ENCODE results near the gene PCED1B. TPM values are rescaled to one million over a fixed set of nuclear protein-coding genes. Genes with fewer than 3 reads are reported as not detected.

PCED1B gene
- total and polyA plus RNA-seq, 4 experiments from 2014 or later = 44.3 to 74.6 (median 47.8) TPM

DNA sequence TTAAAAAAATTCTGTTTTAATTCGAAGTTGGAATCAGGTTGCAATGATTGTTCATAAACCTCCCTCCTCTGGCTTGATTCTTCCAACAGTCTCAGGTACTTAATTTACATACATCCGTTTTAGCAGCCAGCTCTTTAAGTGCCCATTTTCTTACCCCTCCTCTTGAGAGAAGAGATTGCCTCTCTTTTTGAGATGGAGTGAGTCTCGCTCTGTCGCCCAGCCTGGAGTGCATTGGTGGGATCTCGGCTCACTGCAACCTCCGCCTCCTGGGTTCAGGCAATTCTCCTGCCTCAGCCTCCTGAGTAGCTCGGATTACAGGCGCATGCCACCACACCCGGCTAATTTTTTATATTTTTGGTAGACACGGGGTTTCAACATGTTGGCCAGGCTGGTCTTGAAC, 146.8 kb downstream of the PCED1B start:
- CTCF ChIA-PET (ENCODE audit: partially characterized antibody) = interaction anchor here (0.9 to 2.1 kb wide), 8 partner anchors 8 to 172 kb away, joined by 3 to 7 read pairs (median 4); partner anchors contain the start of genes AMIGO2 and PCED1B
- Histone ChIP-seq H3K9me3 (ENCODE audit: control insufficient read depth in 1 of 2, low read length in 2 of 2) (no peaks in the 10 kb centered on the region), H3K4me1 (ENCODE audit: insufficient read depth, low read length) (peaks cover 91% of the 10 kb centered on the region), H3K27ac (ENCODE audit: low read depth, low read length) (no peak overlapping the region), H3K36me3 (ENCODE audit: insufficient read depth, low read length) (peaks cover 28% of the 10 kb centered on the region), H3K27me3 (ENCODE audit: insufficient read depth, low read length) (no peaks in the 10 kb centered on the region), H3K4me3 (ENCODE audit: low read length in 2 of 2) (no peak overlapping the region)
- DNase-seq = no peak
- no peaks in the 10 kb centered on the region for H3K9me3 Mint-ChIP-seq
- no peaks in the 10 kb centered on the region for H3K27me3 Mint-ChIP-seq
- H3K27ac Mint-ChIP-seq = peak overlapping the region in 5 of 7 donors; percentile 15 to 78 (median 66)
- H3K4me1 Mint-ChIP-seq = peaks cover 49 to 82% (median 66%) of the 10 kb centered on the region in 4 donors
- intact Hi-C loops (cut with micrococcal nuclease) = no loop called here
- H3K4me3 Mint-ChIP-seq = peak overlapping the region in 1 of 8 donors; percentile 55
- POLR2A ChIA-PET (ENCODE audit: partially characterized antibody) = interaction anchor here (1.2 to 2.0 kb wide), 6 partner anchors 10 to 147 kb away, joined by 3 to 6 read pairs (median 6); partner anchors contain the start of genes AMIGO2 and PCED1B
- H3K36me3 Mint-ChIP-seq = peaks cover 56 to 78% of the 10 kb centered on the region in 2 donors

DNA sequence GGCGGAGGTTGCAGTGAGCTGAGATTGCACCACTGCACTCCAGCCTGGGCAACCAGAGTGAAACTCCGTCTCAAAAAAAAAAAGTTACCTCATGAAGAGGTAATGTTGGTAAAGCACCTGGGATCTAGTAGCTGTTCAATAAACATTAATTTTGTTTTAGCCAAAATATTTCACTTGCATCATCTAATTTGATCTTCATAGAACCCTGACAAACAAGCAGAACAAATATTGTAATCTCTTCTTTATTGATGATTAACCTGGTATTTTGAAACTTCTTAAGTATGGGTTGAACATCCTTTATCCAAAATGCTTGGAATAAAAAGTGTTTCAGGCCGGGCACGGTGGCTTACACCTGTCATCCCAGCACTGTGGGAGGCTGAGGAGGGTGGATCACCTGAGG, 149.4 kb downstream of the PCED1B start:
- H3K9me3 ChIP-seq (ENCODE audit: control insufficient read depth in 1 of 2, low read length in 2 of 2) = no peaks in the 10 kb centered on the region
- Mint-ChIP-seq H3K4me3 (peak overlapping the region in 1 of 8 donors; percentile 7), H3K36me3 (peaks cover 55 to 76% of the 10 kb centered on the region in 2 donors), H3K27ac (peak overlapping the region in 3 of 7 donors; percentile 25 to 59 (median 37)), H3K4me1 (peaks cover 42 to 79% (median 62%) of the 10 kb centered on the region in 4 donors), H3K27me3 (no peaks in the 10 kb centered on the region), H3K9me3 (peaks cover 0 to 2% (median 0%) of the 10 kb centered on the region in 8 donors)
- H3K36me3 ChIP-seq (ENCODE audit: insufficient read depth, low read length) = peaks cover 24% of the 10 kb centered on the region
- no peak overlapping the region for H3K27ac ChIP-seq (ENCODE audit: low read depth, low read length)
- POLR2A ChIA-PET (ENCODE audit: partially characterized antibody) = interaction anchor here (0.6 to 2.4 kb wide), 6 partner anchors 10 to 149 kb away, joined by 3 to 10 read pairs (median 4); partner anchors contain the start of genes AMIGO2 and PCED1B
- H3K27me3 ChIP-seq (ENCODE audit: insufficient read depth, low read length) = no peaks in the 10 kb centered on the region
- H3K4me3 ChIP-seq (ENCODE audit: low read length in 2 of 2) = no peak overlapping the region
- DNase-seq = no peak
- CTCF ChIA-PET (ENCODE audit: partially characterized antibody) = interaction anchor here (0.7 to 2.7 kb wide), 4 partner anchors 9 to 158 kb away, joined by 3 to 8 read pairs (median 6); no protein-coding TSS in a partner anchor
- H3K4me1 ChIP-seq (ENCODE audit: insufficient read depth, low read length) = peaks cover 73% of the 10 kb centered on the region
- intact Hi-C loops (cut with micrococcal nuclease) = no loop called here

DNA sequence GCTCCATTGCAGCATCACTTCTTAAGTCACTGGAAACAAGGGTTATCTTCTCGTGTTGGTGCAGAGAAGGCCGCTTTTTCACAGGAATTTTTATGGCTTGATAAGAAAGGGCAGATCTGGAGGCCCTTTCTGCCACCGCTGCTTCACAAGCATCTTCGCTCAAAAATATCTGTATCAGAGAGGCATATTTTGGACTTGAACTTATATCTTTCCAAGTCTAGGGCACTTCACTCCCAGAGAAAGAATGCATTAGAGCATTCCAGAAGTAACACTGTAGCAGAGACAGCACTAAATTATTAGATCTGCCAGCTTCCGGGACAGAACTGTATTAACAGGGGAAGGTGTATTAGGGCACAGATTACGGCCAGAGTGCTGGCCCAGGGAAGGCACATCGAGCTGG, 152.0 kb downstream of the PCED1B start:
- Mint-ChIP-seq H3K4me3 (peak overlapping the region in 1 of 8 donors; percentile 39), H3K27ac (peak overlapping the region in 5 of 7 donors; percentile 15 to 85 (median 52)), H3K36me3 (peaks cover 65 to 73% of the 10 kb centered on the region in 2 donors), H3K27me3 (no peaks in the 10 kb centered on the region), H3K4me1 (peaks cover 30 to 72% (median 48%) of the 10 kb centered on the region in 4 donors), H3K9me3 (peaks cover 0 to 4% (median 2%) of the 10 kb centered on the region in 8 donors)
- Histone ChIP-seq H3K9me3 (ENCODE audit: control insufficient read depth in 1 of 2, low read length in 2 of 2) (no peaks in the 10 kb centered on the region), H3K4me1 (ENCODE audit: insufficient read depth, low read length) (peaks cover 52% of the 10 kb centered on the region), H3K4me3 (ENCODE audit: low read length in 2 of 2) (no peak overlapping the region), H3K36me3 (ENCODE audit: insufficient read depth, low read length) (peaks cover 31% of the 10 kb centered on the region), H3K27ac (ENCODE audit: low read depth, low read length) (no peak overlapping the region), H3K27me3 (ENCODE audit: insufficient read depth, low read length) (no peaks in the 10 kb centered on the region)
- intact Hi-C loops (cut with micrococcal nuclease) = no loop called here
- DNase-seq = no peak
- ChIA-PET CTCF (ENCODE audit: partially characterized antibody) (no interaction called here), POLR2A (ENCODE audit: partially characterized antibody) (no interaction called here)

DNA sequence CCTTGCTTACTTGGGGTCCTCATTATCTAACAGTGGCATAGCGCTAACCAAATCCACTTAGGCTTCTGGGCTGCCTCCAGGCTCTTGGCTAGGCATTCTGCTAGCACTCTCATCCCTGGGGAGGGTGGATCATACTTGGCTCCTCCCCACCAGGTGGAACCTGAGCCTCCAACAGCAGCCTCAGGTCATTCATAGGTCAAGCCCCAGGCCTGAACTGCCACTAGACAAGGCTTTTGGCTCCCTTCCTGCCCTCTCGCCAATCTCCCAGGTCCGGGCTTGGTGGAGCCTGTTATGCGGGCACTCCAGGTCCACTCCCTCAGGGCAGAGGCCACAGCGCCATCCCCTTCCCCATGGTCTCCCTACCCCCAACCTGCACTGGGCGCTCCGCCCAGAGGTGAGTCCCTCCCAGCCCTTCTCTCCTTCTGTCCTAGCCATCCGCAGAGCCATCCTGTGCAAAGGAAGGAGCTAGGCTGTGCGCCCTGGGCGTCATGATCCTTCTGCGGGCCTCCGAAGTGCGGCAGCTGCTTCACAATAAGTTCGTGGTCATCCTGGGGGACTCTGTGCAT, 155.2 kb downstream of the PCED1B start:
- Histone ChIP-seq H3K27ac (ENCODE audit: low read depth, low read length) (no peak overlapping the region), H3K4me1 (ENCODE audit: insufficient read depth, low read length) (peaks cover 49% of the 10 kb centered on the region), H3K36me3 (ENCODE audit: insufficient read depth, low read length) (peaks cover 22% of the 10 kb centered on the region), H3K9me3 (ENCODE audit: control insufficient read depth in 1 of 2, low read length in 2 of 2) (no peaks in the 10 kb centered on the region), H3K27me3 (ENCODE audit: insufficient read depth, low read length) (no peaks in the 10 kb centered on the region), H3K4me3 (ENCODE audit: low read length in 2 of 2) (no peak overlapping the region)
- Mint-ChIP-seq H3K4me1 (peaks cover 40 to 74% (median 56%) of the 10 kb centered on the region in 4 donors), H3K36me3 (peaks cover 70 to 75% of the 10 kb centered on the region in 2 donors), H3K4me3 (no peak overlapping the region), H3K27me3 (no peaks in the 10 kb centered on the region), H3K27ac (no peak overlapping the region), H3K9me3 (peaks cover 0 to 4% (median 4%) of the 10 kb centered on the region in 8 donors)
- POLR2A ChIA-PET (ENCODE audit: partially characterized antibody) = interaction anchor here (0.8 to 3.4 kb wide), 4 partner anchors 8 to 69 kb away, joined by 3 to 16 read pairs (median 3); no protein-coding TSS in a partner anchor
- intact Hi-C loops (cut with micrococcal nuclease) = loop anchor here (5.0 kb wide), 1 partner anchor 43 kb away; no protein-coding TSS in a partner anchor
- CTCF ChIA-PET (ENCODE audit: partially characterized antibody) = no interaction called here
- DNase-seq = no peak

DNA sequence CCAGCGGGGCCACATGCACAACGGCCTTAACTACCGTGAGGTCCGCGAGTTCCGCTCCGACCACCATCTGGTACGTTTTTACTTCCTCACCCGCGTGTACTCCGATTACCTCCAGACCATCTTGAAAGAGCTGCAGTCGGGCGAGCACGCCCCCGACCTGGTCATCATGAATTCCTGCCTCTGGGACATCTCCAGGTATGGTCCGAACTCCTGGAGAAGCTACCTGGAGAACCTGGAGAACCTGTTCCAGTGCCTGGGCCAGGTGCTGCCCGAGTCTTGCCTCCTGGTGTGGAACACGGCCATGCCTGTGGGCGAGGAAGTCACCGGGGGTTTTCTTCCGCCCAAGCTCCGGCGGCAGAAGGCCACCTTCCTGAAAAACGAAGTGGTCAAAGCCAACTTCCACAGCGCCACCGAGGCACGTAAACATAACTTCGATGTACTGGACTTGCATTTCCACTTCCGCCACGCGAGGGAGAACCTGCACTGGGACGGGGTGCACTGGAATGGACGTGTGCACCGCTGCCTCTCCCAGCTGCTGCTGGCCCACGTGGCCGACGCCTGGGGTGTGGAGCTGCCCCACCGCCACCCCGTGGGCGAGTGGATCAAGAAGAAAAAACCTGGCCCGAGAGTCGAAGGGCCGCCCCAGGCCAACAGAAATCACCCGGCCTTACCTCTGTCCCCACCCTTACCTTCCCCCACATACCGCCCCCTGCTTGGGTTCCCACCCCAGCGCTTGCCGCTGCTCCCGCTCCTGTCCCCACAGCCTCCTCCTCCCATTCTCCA, 156.0 kb downstream of the PCED1B start:
- DNase-seq = no peak
- Mint-ChIP-seq H3K4me1 (peaks cover 42 to 69% (median 56%) of the 10 kb centered on the region in 4 donors), H3K9me3 (peaks cover 0 to 4% (median 4%) of the 10 kb centered on the region in 8 donors), H3K27ac (peak overlapping the region in 4 of 7 donors; percentile 53 to 86 (median 74)), H3K36me3 (peaks cover 64 to 77% of the 10 kb centered on the region in 2 donors), H3K27me3 (no peaks in the 10 kb centered on the region), H3K4me3 (peak overlapping the region in 1 of 8 donors; percentile 57)
- Histone ChIP-seq H3K4me1 (ENCODE audit: insufficient read depth, low read length) (peaks cover 48% of the 10 kb centered on the region), H3K27ac (ENCODE audit: low read depth, low read length) (no peak overlapping the region), H3K4me3 (ENCODE audit: low read length in 2 of 2) (no peak overlapping the region), H3K9me3 (ENCODE audit: control insufficient read depth in 1 of 2, low read length in 2 of 2) (no peaks in the 10 kb centered on the region), H3K36me3 (ENCODE audit: insufficient read depth, low read length) (peaks cover 22% of the 10 kb centered on the region), H3K27me3 (ENCODE audit: insufficient read depth, low read length) (no peaks in the 10 kb centered on the region)
- intact Hi-C loops (cut with micrococcal nuclease) = loop anchor here (5.0 kb wide), 1 partner anchor 42 kb away; no protein-coding TSS in a partner anchor
- ChIA-PET POLR2A (ENCODE audit: partially characterized antibody) (interaction anchor here (0.8 to 3.4 kb wide), 4 partner anchors 9 to 69 kb away, joined by 3 to 16 read pairs (median 3); no protein-coding TSS in a partner anchor), CTCF (ENCODE audit: partially characterized antibody) (no interaction called here)

DNA sequence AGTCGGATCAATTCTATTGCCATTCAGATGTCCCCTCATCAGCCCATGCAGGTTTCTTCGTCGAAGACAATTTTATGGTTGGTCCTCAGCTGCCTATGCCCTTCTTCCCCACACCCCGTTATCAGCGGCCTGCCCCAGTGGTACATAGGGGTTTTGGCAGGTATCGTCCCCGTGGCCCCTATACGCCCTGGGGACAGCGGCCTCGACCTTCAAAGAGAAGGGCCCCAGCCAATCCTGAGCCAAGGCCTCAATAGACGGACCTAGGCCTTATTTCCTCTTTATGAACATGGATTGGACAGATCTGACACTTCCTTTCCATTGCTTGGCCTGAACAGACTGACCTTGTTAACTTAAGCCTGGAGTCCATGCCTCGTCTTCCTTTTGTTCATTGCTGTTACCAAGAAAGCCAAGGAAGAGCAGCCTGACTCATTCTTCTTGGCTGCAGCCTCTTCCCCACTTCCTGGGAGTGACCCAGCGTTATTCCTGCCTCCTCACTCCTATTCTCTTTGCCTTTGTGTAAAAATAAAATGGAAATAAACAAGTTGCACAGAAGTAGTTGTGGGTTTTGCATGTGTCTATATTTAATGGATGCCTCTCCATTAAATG, 156.8 kb downstream of the PCED1B start:
- Histone ChIP-seq H3K9me3 (ENCODE audit: control insufficient read depth in 1 of 2, low read length in 2 of 2) (no peaks in the 10 kb centered on the region), H3K27me3 (ENCODE audit: insufficient read depth, low read length) (no peaks in the 10 kb centered on the region), H3K4me1 (ENCODE audit: insufficient read depth, low read length) (peaks cover 41% of the 10 kb centered on the region), H3K36me3 (ENCODE audit: insufficient read depth, low read length) (peaks cover 22% of the 10 kb centered on the region), H3K27ac (ENCODE audit: low read depth, low read length) (no peak overlapping the region), H3K4me3 (ENCODE audit: low read length in 2 of 2) (no peak overlapping the region)
- H3K27me3 Mint-ChIP-seq = no peaks in the 10 kb centered on the region
- peak overlapping the region in 4 of 8 donors; percentile 15 to 59 (median 48) for H3K4me3 Mint-ChIP-seq
- DNase-seq = no peak
- H3K4me1 Mint-ChIP-seq = peaks cover 38 to 62% (median 51%) of the 10 kb centered on the region in 4 donors
- ChIA-PET CTCF (ENCODE audit: partially characterized antibody) (no interaction called here), POLR2A (ENCODE audit: partially characterized antibody) (no interaction called here)
- peaks cover 57 to 70% of the 10 kb centered on the region in 2 donors for H3K36me3 Mint-ChIP-seq
- peaks cover 0 to 4% (median 4%) of the 10 kb centered on the region in 8 donors for H3K9me3 Mint-ChIP-seq
- intact Hi-C loops (cut with micrococcal nuclease) = loop anchor here (5.0 kb wide), 1 partner anchor 41 kb away; no protein-coding TSS in a partner anchor
- H3K27ac Mint-ChIP-seq = peak overlapping the region in 6 of 7 donors; percentile 9 to 86 (median 68)
